GM23338 (cell line): ENCODE measurements around the gene TPM1.

Source experiments
- CREB1 ChIP-seq: fragments of 250-450 bp; sonication (Bioruptor Pico); IDR thresholded peaks from 2 replicates; pipeline ENCODE4 v1.5.0; 2020; ENCODE audit warnings: low read depth, mild to moderate bottlenecking, moderate library complexity
- EZH2 ChIP-seq: fragments of 200-600 bp; sonication (generic); IDR thresholded peaks from one replicate; pipeline ENCODE4 v1.8.0; 2017; ENCODE audit warnings: antibody characterized with exemption, mild to moderate bottlenecking, low read depth; ENCODE audit not compliant: unreplicated experiment
- EZH2phosphoT487 ChIP-seq: fragments of 200-600 bp; sonication (generic); IDR thresholded peaks from one replicate; pipeline ENCODE4 v1.8.1; 2018; ENCODE audit warnings: antibody characterized with exemption; ENCODE audit not compliant: unreplicated experiment
- JUNB ChIP-seq: IDR thresholded peaks from one replicate; pipeline ENCODE4 v1.6.1; 2016; ENCODE audit warnings: antibody characterized with exemption; ENCODE audit not compliant: unreplicated experiment
- NANOG ChIP-seq: IDR thresholded peaks from 2 replicates; pipeline ENCODE4 v1.6.1; 2016; ENCODE audit warnings: antibody characterized with exemption, borderline replicate concordance
- POLR2AphosphoS5 ChIP-seq: IDR thresholded peaks from 2 replicates; pipeline ENCODE4 v1.6.1; 2016; ENCODE audit warnings: antibody characterized with exemption, low read depth
- STAT1 ChIP-seq: IDR thresholded peaks from one replicate; pipeline ENCODE4 v1.6.1; 2016; ENCODE audit warnings: antibody characterized with exemption; ENCODE audit not compliant: unreplicated experiment
- ZNF114 ChIP-seq: fragments of 250-450 bp; sonication (Bioruptor Pico); IDR thresholded peaks from 2 replicates; pipeline ENCODE4 v1.5.0; 2020; ENCODE audit warnings: mild to moderate bottlenecking, moderate library complexity
- TF ChIP-seq, protein P1 (sequence below): IDR thresholded peaks from one replicate; pipeline ENCODE4 v1.6.1; 2018; ENCODE audit warnings: antibody characterized with exemption; ENCODE audit not compliant: unreplicated experiment
- TF ChIP-seq, protein P2 (sequence below), 2 experiments: fragments of 200-600 bp in 1 of 2; sonication (generic) in 1 of 2; conservative IDR thresholded peaks; 2 replicates each; pipeline versions ENCODE4 v1.5.1 to v1.6.1; 2016 to 2017; ENCODE audit warnings: antibody characterized with exemption in 2 of 2, low read depth in 2 of 2, mild to moderate bottlenecking in 2 of 2, moderate library complexity in 1 of 2
- TF ChIP-seq, protein P3 (sequence below): IDR thresholded peaks from 2 replicates; pipeline ENCODE4 v1.6.1; 2016; ENCODE audit warnings: antibody characterized with exemption
- TF ChIP-seq, protein P4 (sequence below): fragments of 250-450 bp; sonication (Bioruptor Pico); IDR thresholded peaks from 2 replicates; pipeline ENCODE4 v1.5.0; 2020; ENCODE audit warnings: mild to moderate bottlenecking, moderate library complexity

DNA sequence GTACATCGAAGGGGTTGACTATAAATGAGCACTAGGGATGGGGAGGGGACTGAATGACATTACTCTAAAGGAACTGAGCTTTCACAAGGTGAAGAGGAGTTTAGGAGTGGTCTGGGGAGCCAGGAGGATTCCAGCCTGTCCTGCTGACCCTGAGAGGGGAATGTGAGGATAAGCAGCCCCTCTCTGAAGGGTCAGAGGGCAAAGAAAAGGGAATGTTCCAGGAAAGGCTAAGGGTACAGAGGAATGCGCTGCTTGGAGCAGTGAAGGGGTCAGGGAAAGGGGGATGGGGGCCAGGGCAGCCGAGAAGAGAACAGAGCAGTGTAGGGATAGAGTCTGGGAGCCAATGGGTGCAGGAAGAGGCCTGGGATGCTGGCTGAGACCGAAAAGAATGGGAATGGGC, 28.0 kb upstream of the TPM1 start:
- TF ChIP-seq, protein P1, sequence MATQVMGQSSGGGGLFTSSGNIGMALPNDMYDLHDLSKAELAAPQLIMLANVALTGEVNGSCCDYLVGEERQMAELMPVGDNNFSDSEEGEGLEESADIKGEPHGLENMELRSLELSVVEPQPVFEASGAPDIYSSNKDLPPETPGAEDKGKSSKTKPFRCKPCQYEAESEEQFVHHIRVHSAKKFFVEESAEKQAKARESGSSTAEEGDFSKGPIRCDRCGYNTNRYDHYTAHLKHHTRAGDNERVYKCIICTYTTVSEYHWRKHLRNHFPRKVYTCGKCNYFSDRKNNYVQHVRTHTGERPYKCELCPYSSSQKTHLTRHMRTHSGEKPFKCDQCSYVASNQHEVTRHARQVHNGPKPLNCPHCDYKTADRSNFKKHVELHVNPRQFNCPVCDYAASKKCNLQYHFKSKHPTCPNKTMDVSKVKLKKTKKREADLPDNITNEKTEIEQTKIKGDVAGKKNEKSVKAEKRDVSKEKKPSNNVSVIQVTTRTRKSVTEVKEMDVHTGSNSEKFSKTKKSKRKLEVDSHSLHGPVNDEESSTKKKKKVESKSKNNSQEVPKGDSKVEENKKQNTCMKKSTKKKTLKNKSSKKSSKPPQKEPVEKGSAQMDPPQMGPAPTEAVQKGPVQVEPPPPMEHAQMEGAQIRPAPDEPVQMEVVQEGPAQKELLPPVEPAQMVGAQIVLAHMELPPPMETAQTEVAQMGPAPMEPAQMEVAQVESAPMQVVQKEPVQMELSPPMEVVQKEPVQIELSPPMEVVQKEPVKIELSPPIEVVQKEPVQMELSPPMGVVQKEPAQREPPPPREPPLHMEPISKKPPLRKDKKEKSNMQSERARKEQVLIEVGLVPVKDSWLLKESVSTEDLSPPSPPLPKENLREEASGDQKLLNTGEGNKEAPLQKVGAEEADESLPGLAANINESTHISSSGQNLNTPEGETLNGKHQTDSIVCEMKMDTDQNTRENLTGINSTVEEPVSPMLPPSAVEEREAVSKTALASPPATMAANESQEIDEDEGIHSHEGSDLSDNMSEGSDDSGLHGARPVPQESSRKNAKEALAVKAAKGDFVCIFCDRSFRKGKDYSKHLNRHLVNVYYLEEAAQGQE: no peak
- no peak for TF ChIP-seq EZH2phosphoT487
- TF ChIP-seq, protein P2, sequence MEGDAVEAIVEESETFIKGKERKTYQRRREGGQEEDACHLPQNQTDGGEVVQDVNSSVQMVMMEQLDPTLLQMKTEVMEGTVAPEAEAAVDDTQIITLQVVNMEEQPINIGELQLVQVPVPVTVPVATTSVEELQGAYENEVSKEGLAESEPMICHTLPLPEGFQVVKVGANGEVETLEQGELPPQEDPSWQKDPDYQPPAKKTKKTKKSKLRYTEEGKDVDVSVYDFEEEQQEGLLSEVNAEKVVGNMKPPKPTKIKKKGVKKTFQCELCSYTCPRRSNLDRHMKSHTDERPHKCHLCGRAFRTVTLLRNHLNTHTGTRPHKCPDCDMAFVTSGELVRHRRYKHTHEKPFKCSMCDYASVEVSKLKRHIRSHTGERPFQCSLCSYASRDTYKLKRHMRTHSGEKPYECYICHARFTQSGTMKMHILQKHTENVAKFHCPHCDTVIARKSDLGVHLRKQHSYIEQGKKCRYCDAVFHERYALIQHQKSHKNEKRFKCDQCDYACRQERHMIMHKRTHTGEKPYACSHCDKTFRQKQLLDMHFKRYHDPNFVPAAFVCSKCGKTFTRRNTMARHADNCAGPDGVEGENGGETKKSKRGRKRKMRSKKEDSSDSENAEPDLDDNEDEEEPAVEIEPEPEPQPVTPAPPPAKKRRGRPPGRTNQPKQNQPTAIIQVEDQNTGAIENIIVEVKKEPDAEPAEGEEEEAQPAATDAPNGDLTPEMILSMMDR (conservative IDR thresholded peaks at IDR 0.05; ENCODE audit: low read depth in 2 of 2): no peak
- no peak for TF ChIP-seq POLR2AphosphoS5
- no peak for TF ChIP-seq EZH2
- no peak for TF ChIP-seq CREB1 (CRISPR knock-in tag)
- TF ChIP-seq ZNF114 (CRISPR knock-in tag): no peak
- no peak for TF ChIP-seq STAT1
- TF ChIP-seq, protein P3, sequence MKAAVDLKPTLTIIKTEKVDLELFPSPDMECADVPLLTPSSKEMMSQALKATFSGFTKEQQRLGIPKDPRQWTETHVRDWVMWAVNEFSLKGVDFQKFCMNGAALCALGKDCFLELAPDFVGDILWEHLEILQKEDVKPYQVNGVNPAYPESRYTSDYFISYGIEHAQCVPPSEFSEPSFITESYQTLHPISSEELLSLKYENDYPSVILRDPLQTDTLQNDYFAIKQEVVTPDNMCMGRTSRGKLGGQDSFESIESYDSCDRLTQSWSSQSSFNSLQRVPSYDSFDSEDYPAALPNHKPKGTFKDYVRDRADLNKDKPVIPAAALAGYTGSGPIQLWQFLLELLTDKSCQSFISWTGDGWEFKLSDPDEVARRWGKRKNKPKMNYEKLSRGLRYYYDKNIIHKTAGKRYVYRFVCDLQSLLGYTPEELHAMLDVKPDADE: no peak
- no peak for TF ChIP-seq JUNB
- no peak for TF ChIP-seq NANOG
- TF ChIP-seq, protein P4, sequence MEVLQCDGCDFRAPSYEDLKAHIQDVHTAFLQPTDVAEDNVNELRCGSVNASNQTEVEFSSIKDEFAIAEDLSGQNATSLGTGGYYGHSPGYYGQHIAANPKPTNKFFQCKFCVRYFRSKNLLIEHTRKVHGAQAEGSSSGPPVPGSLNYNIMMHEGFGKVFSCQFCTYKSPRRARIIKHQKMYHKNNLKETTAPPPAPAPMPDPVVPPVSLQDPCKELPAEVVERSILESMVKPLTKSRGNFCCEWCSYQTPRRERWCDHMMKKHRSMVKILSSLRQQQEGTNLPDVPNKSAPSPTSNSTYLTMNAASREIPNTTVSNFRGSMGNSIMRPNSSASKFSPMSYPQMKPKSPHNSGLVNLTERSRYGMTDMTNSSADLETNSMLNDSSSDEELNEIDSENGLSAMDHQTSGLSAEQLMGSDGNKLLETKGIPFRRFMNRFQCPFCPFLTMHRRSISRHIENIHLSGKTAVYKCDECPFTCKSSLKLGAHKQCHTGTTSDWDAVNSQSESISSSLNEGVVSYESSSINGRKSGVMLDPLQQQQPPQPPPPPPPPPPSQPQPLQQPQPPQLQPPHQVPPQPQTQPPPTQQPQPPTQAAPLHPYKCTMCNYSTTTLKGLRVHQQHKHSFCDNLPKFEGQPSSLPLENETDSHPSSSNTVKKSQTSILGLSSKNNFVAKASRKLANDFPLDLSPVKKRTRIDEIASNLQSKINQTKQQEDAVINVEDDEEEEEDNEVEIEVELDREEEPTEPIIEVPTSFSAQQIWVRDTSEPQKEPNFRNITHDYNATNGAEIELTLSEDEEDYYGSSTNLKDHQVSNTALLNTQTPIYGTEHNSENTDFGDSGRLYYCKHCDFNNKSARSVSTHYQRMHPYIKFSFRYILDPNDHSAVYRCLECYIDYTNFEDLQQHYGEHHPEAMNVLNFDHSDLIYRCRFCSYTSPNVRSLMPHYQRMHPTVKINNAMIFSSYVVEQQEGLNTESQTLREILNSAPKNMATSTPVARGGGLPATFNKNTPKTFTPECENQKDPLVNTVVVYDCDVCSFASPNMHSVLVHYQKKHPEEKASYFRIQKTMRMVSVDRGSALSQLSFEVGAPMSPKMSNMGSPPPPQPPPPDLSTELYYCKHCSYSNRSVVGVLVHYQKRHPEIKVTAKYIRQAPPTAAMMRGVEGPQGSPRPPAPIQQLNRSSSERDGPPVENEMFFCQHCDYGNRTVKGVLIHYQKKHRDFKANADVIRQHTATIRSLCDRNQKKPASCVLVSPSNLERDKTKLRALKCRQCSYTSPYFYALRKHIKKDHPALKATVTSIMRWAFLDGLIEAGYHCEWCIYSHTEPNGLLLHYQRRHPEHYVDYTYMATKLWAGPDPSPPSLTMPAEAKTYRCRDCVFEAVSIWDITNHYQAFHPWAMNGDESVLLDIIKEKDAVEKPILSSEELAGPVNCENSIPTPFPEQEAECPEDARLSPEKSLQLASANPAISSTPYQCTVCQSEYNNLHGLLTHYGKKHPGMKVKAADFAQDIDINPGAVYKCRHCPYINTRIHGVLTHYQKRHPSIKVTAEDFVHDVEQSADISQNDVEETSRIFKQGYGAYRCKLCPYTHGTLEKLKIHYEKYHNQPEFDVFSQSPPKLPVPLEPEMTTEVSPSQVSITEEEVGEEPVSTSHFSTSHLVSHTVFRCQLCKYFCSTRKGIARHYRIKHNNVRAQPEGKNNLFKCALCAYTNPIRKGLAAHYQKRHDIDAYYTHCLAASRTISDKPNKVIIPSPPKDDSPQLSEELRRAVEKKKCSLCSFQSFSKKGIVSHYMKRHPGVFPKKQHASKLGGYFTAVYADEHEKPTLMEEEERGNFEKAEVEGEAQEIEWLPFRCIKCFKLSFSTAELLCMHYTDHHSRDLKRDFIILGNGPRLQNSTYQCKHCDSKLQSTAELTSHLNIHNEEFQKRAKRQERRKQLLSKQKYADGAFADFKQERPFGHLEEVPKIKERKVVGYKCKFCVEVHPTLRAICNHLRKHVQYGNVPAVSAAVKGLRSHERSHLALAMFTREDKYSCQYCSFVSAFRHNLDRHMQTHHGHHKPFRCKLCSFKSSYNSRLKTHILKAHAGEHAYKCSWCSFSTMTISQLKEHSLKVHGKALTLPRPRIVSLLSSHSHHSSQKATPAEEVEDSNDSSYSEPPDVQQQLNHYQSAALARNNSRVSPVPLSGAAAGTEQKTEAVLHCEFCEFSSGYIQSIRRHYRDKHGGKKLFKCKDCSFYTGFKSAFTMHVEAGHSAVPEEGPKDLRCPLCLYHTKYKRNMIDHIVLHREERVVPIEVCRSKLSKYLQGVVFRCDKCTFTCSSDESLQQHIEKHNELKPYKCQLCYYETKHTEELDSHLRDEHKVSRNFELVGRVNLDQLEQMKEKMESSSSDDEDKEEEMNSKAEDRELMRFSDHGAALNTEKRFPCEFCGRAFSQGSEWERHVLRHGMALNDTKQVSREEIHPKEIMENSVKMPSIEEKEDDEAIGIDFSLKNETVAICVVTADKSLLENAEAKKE (CRISPR knock-in tag): no peak
